K562 (cell line): ENCODE results near the gene SLC6A9. TPM values are rescaled to one million over a fixed set of nuclear protein-coding genes. Genes with fewer than 3 reads are reported as not detected.
A peak's percentile ranks its signal among the peaks of the same experiment; 100 is the strongest.

ENCODE experiments used
- ATAC-seq: fragments of 200-7000 bp; cut with Tn5 transposase; 3 replicates; pipeline ENCODE4 v1.9.1; 2020; ENCODE audit warnings: moderate library complexity
- BruUV-seq: library from RNA; stranded (reverse); fragments of 400-500 nt; replicated peaks from 2 replicates; lab custom pipeline; 2021; lab: Mats Ljungman, UMichigan
- CTCF ChIA-PET: fragments of 300-600 bp; formaldehyde crosslinking; extraction: SDS; loops from one replicate; lab custom pipeline; 2021; ENCODE audit warnings: low intra/inter-chr PET ratio; lab: Yijun Ruan, JAX
- POLR2A ChIA-PET: fragments of 300-600, 350-650 bp; sonication (Branson Sonifier 250); formaldehyde crosslinking; extraction: SDS; loops from one replicate; lab custom pipeline; 2021; ENCODE audit warnings: antibody characterized with exemption, inconsistent platforms; lab: Yijun Ruan, JAX
- DNase-seq, 4 experiments: peaks; one replicate each; pipeline versions ENCODE4 v3.0.0 to v3.0.0-alpha.2; 2011 to 2018; ENCODE audit warnings: low spot score in 3 of 4, mixed read lengths in 3 of 4; ENCODE audit errors: extremely low read depth in 1 of 4
- FAIRE-seq: peaks from 2 replicates; lab custom pipeline; 2011; peaks lifted over from hg19 to GRCh38; lab: Jason Lieb, UNC
- H2AFZ ChIP-seq: 2 replicates; pipeline ENCODE4 v1.6.0; 2011; ENCODE audit warnings: low read depth, low read length, control low read depth, inconsistent platforms
- H3K27ac ChIP-seq: fragments of 200-600 bp; 3 replicates; pipeline ENCODE4 v1.8.0; 2011; ENCODE audit warnings: low read depth, mild to moderate bottlenecking, control low read depth, inconsistent platforms, low read length, moderate library complexity, mixed read lengths; ENCODE audit errors: extremely low read depth
- H3K27me3 ChIP-seq, 2 experiments: fragments of 300-600 bp in 1 of 2; 2 replicates in 1 of 2; 3 replicates in 1 of 2; pipeline versions ENCODE4 v1.6.0 to v1.8.0; 2011; ENCODE audit warnings: inconsistent platforms in 2 of 2, low read length in 2 of 2, mild to moderate bottlenecking in 1 of 2, mixed read lengths in 1 of 2, moderate library complexity in 1 of 2; ENCODE audit not compliant: control insufficient read depth in 2 of 2, insufficient read depth in 2 of 2
- H3K36me3 ChIP-seq: fragments of 300-600 bp; 3 replicates; pipeline ENCODE4 v1.8.0; 2011; ENCODE audit warnings: mild to moderate bottlenecking, low read length, inconsistent platforms; ENCODE audit not compliant: control insufficient read depth, insufficient read depth
- H3K4me1 ChIP-seq, 2 experiments: fragments of 200-600 bp in 1 of 2; replicated peaks in 1 of 2; 2 replicates in 1 of 2; 3 replicates in 1 of 2; pipeline versions ENCODE4 v1.5.1 to v1.8.0; 2011; ENCODE audit warnings: inconsistent platforms in 2 of 2, low read length in 2 of 2, mild to moderate bottlenecking in 1 of 2, mixed read lengths in 1 of 2, moderate library complexity in 1 of 2; ENCODE audit not compliant: control insufficient read depth in 2 of 2, insufficient read depth in 2 of 2
- H3K4me2 ChIP-seq: 2 replicates; pipeline ENCODE4 v1.6.1; 2011; ENCODE audit warnings: low read length, control low read depth, inconsistent platforms, mixed read lengths; ENCODE audit not compliant: insufficient read depth
- H3K4me3 ChIP-seq: fragments of 200-600 bp; sonication (generic), shearing (Covaris generic); 2 replicates; pipeline ENCODE4 v1.5.1; 2016; ENCODE audit warnings: control low read depth, inconsistent platforms
- H3K79me2 ChIP-seq: fragments of 200-600 bp; 3 replicates; pipeline ENCODE4 v1.8.0; 2011; ENCODE audit warnings: low read length, inconsistent platforms; ENCODE audit not compliant: control insufficient read depth, insufficient read depth
- H3K9ac ChIP-seq, 2 experiments: 2 replicates each; pipeline versions ENCODE4 v1.6.0 to v1.6.1; 2011; ENCODE audit warnings: low read depth in 2 of 2, low read length in 2 of 2, control low read depth in 1 of 2, inconsistent platforms in 1 of 2, mild to moderate bottlenecking in 1 of 2, mixed read lengths in 1 of 2; ENCODE audit not compliant: insufficient read depth in 1 of 2
- H3K9me1 ChIP-seq: one replicate; pipeline ENCODE4 v1.6.0; 2011; ENCODE audit warnings: inconsistent platforms, mild to moderate bottlenecking, low read length, moderate library complexity; ENCODE audit not compliant: control insufficient read depth, insufficient read depth
- H3K9me3 ChIP-seq: replicated peaks from 2 replicates; pipeline ENCODE4 v1.5.1; 2011; ENCODE audit warnings: low read depth, low read length, inconsistent platforms; ENCODE audit not compliant: control insufficient read depth, insufficient read depth
- H4K20me1 ChIP-seq: replicated peaks from 2 replicates; pipeline ENCODE4 v1.6.1; 2011; ENCODE audit warnings: low read length, inconsistent platforms, mixed read lengths; ENCODE audit not compliant: control insufficient read depth, insufficient read depth
- ATF1 ChIP-seq, 2 experiments: fragments of 450-650 bp in 1 of 2; IDR thresholded peaks; 2 replicates each; pipeline ENCODE4 v1.6.1; 2016; ENCODE audit warnings: missing compliant biosample characterization in 1 of 2, missing genetic modification characterization in 1 of 2
- POLR2G ChIP-seq: fragments of 200-400 bp; formaldehyde crosslinking; IDR thresholded peaks from 2 replicates; pipeline ENCODE4 v1.6.1; 2017; ENCODE audit warnings: low read depth, mild to moderate bottlenecking, antibody characterized with exemption, low read length, moderate library complexity
- RBFOX2 ChIP-seq: fragments of 200-400 bp; formaldehyde crosslinking; IDR thresholded peaks from 2 replicates; pipeline ENCODE4 v1.6.1; 2017; ENCODE audit warnings: low read depth, mild to moderate bottlenecking, low read length, moderate library complexity
- WGBS: fragments of 100-300 bp; shearing (Covaris generic); methylation state at CpG from one replicate; pipeline ENCODE4 v1.1.6; 2016; ENCODE audit warnings: low coverage, mixed read lengths; ENCODE audit not compliant: insufficient coverage; ENCODE audit errors: missing lambda C conversion rate; 5-methylcytosine and 5-hydroxymethylcytosine counted together
- in situ Hi-C: fragments of 300-500 bp; cut with MboI; formaldehyde crosslinking; loops from 4 replicates; pipeline ENCODE4 v1.15.0; 2018; ENCODE audit warnings: inconsistent platforms, mixed read lengths
- intact Hi-C: fragments of 100-400 bp; cut with micrococcal nuclease; formaldehyde crosslinking; loops from 2 replicates; pipeline ENCODE4 v1.14.2; 2022
- polyA plus RNA-seq, 8 experiments: library from polyadenylated mRNA; depleted of rRNA in 4 of 8; stranded (reverse) in 5 of 8; unstranded in 3 of 8; fragments of >200 nt; fragmentation: Nextera tagmentation in 2 of 8; fragmentation: Illumina TruSeq in 1 of 8; extraction: Ambion mirVana in 2 of 8; extraction: Trizol in 1 of 8; gene quantifications; 2 replicates each; pipeline versions ENCODE4 v1.2.1 to v1.2.3, GENCODE V29; 2011 to 2014; ENCODE audit warnings: inconsistent platforms in 1 of 8, missing spikeins in 1 of 8
- total RNA-seq, 7 experiments: library from RNA; depleted of rRNA in 6 of 7; stranded (reverse); fragments of >200 nt in 6 of 7; fragmentation: Illumina TruSeq in 2 of 7; extraction: Trizol in 2 of 7; gene quantifications; 2 replicates each; pipeline versions ENCODE4 v1.2.1 to v1.2.3, GENCODE V29; 2011 to 2021; ENCODE audit warnings: low replicate concordance in 1 of 7
- TF ChIP-seq, protein P1 (sequence below): fragments of 450-650 bp; IDR thresholded peaks from 2 replicates; pipeline ENCODE4 v1.7.1; 2018; ENCODE audit warnings: mild to moderate bottlenecking, low read depth; ENCODE audit not compliant: partially characterized antibody

Gene SLC6A9
- total and polyA plus RNA-seq, 9 of the 15 experiments (the other 6 are each of a cell fraction or from before 2014, with no cell fraction given): 0.17 to 18.7 (median 2.9) TPM

DNA sequence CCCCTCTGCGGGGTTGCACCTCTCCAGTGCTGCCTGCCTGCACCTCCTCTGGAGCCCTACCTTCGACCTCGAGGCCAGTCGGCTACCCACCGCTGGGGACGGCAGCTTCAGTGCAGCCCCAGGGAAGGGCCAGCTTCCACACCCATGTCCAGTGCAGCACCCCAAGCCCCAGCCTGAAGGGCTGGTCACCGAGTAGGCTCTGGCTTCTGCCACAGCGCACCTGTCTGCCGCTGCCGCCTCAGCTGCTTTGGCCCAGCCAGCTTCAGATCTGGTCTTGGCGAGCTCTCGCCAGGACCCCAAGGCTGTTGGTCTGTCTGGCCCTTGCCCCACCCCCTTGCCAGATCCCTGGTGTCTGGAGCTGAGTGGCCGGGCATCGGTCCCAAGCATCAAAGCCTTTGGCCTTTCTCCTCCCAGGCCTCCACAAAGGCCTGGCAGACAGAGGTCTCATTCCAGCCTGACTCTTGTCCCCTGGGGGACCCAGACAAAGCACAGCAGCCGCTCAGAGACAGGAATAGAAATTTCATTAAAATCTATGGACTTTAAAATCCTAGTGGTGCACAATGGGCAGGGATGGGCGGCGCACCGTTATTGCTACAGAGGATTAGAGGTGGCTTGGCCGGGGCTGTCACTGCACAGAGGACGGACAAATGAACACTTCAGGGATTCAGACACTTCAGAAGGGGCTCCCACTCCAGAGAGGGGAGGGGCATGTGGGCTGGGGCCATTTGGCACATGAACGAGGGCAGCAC is 35.1 kb downstream of the SLC6A9 start:
- in situ Hi-C loops: no loop called here
- no peak for FAIRE-seq
- TF ChIP-seq ATF1 (CRISPR knock-in tag; IDR thresholded peaks at IDR 0.05) (peak; percentile 4; the same call in 1 of the 2 replicates), ATF1 (tag; IDR thresholded peaks at IDR 0.05) (no peak), POLR2G (peak; percentile 70), RBFOX2 (0 out of 2 replicates have a peak, but pooled peaks have one; percentile 6)
- TF ChIP-seq, protein P1, sequence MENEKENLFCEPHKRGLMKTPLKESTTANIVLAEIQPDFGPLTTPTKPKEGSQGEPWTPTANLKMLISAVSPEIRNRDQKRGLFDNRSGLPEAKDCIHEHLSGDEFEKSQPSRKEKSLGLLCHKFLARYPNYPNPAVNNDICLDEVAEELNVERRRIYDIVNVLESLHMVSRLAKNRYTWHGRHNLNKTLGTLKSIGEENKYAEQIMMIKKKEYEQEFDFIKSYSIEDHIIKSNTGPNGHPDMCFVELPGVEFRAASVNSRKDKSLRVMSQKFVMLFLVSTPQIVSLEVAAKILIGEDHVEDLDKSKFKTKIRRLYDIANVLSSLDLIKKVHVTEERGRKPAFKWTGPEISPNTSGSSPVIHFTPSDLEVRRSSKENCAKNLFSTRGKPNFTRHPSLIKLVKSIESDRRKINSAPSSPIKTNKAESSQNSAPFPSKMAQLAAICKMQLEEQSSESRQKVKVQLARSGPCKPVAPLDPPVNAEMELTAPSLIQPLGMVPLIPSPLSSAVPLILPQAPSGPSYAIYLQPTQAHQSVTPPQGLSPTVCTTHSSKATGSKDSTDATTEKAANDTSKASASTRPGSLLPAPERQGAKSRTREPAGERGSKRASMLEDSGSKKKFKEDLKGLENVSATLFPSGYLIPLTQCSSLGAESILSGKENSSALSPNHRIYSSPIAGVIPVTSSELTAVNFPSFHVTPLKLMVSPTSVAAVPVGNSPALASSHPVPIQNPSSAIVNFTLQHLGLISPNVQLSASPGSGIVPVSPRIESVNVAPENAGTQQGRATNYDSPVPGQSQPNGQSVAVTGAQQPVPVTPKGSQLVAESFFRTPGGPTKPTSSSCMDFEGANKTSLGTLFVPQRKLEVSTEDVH: no peak
- no peaks in the 10 kb centered on the region for H3K36me3 ChIP-seq
- ATAC-seq: no peak
- ChIA-PET CTCF (interaction anchor here (2.1 kb wide), 1 partner anchor 40 kb away, joined by 21 read pairs; no protein-coding TSS in a partner anchor), POLR2A (interaction anchor here (0.7 to 2.0 kb wide), 4 partner anchors 9 to 725 kb away, joined by 3 to 9 read pairs (median 4); no protein-coding TSS in a partner anchor)
- H3K4me1 ChIP-seq: peaks cover 9 to 70% of the 10 kb centered on the region in 2 experiments; a peak in 4 of 5 replicates
- no peak overlapping the region for H2AFZ ChIP-seq
- H4K20me1 ChIP-seq: no peaks in the 10 kb centered on the region
- intact Hi-C loops: loop anchor here (2.0 to 10.0 kb wide), 2 partner anchors 53 to 299 kb away; no protein-coding TSS in a partner anchor
- H3K27me3 ChIP-seq: no peaks in the 10 kb centered on the region
- peaks cover 5% of the 10 kb centered on the region for H3K9me1 ChIP-seq
- no peaks in the 10 kb centered on the region for H3K79me2 ChIP-seq
- DNase-seq: no peak
- H3K9ac ChIP-seq: peak overlapping the region in 1 of 2 experiments; percentile 38; a peak in 2 of 4 replicates
- 78% methylated on average over 21 of the region's 21 CpGs for WGBS
- no peak overlapping the region for H3K27ac ChIP-seq
- no peak overlapping the region for H3K4me2 ChIP-seq
- no peak overlapping the region for H3K4me3 ChIP-seq
- H3K9me3 ChIP-seq: no peaks in the 10 kb centered on the region
- BruUV-seq: no TSS peak
